ENCODE data around the gene CA5B.

The CA5B gene

DNA sequence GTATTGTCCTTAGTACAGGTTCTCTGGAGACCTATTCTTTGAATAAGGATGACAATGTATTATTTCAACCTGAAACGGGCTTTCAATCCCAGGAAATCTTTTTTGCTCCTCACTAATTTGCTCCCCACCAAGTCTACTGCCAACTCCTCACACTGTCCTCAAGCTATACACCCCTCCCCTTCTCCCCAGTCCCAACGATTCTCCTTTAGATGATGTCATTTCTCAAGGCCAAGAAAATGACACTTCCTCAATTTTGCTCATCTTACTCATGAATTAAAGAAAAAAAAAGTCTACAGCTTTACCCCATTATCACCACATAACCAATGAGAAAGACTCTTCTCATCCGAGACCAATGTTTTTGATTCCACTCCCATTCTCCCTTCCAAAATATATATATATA lies 96.0 kb downstream of the CA5B start:
- no peak for DNase-seq (ENCODE audit: low read depth)
- TF ChIP-seq, protein P1, sequence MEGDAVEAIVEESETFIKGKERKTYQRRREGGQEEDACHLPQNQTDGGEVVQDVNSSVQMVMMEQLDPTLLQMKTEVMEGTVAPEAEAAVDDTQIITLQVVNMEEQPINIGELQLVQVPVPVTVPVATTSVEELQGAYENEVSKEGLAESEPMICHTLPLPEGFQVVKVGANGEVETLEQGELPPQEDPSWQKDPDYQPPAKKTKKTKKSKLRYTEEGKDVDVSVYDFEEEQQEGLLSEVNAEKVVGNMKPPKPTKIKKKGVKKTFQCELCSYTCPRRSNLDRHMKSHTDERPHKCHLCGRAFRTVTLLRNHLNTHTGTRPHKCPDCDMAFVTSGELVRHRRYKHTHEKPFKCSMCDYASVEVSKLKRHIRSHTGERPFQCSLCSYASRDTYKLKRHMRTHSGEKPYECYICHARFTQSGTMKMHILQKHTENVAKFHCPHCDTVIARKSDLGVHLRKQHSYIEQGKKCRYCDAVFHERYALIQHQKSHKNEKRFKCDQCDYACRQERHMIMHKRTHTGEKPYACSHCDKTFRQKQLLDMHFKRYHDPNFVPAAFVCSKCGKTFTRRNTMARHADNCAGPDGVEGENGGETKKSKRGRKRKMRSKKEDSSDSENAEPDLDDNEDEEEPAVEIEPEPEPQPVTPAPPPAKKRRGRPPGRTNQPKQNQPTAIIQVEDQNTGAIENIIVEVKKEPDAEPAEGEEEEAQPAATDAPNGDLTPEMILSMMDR (IDR thresholded peaks at IDR 0.05; ENCODE audit: low read length, missing control alignments), result no peak
- no peak overlapping the region for H3K4me3 ChIP-seq (replicated peaks; ENCODE audit: low read depth, low read length)

DNA sequence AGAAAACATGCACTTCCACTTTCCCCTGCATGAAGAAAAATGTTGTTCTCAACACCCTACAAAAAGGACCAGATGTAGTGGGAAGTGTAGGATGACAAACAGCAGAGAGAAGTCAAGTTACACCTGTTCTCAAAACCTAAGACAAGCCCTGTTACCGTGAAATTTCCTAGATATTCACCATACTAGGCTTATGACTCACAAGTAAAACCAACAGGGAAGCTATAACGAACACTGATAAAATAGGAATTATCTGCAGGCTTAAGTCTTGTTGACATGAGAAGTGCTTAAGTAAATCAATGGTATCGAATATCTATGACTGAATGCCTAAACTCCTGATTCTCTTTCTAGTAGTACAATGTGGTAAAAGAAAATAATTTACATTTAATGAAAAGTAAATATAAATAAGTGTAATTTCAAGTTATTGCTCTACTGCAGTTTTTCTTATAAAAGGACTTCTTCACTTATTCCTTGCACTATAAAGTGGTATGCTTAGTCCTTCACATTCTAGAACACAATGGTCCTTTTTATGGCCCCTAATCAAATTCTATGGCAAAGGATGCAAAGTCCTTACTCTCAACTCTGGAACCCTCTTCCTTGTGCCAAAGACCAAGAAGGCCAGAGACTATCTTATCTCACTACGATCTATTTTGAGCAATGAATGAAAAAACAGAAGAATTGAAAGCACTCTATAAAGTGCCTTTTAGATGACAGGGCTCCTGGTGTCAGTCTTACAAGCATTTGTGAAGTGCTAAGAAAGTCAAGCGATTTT lies 96.9 kb downstream of the CA5B start:
- DNase-seq (ENCODE audit: low read depth), result no peak
- H3K4me3 ChIP-seq (replicated peaks; ENCODE audit: low read depth, low read length), result no peak overlapping the region
- TF ChIP-seq, protein P1 (IDR thresholded peaks at IDR 0.05; ENCODE audit: low read length, missing control alignments), result no peak
